ENCODE results near the gene CNKSR3. TPM values are rescaled to one million over a fixed set of nuclear protein-coding genes. Genes with fewer than 3 reads are reported as not detected.
A peak's percentile ranks its signal among the peaks of the same experiment; 100 is the strongest.

The CNKSR3 gene
- total RNA-seq, 1 donor from 2014 or later, result 8.8 TPM

- Histone ChIP-seq H3K79me2 (ENCODE audit: low read depth) (peaks cover 40% of the 10 kb centered on the region), H2AFZ (replicated peaks) (no peak overlapping the region), H3F3A (ENCODE audit: low read depth) (no peaks in the 10 kb centered on the region), H3K4me3 (no peak overlapping the region), H3K27ac (no peak overlapping the region), H4K20me1 (ENCODE audit: low read depth) (no peaks in the 10 kb centered on the region), H3K9ac (no peak overlapping the region), H3K9me3 (ENCODE audit: low read depth) (no peaks in the 10 kb centered on the region), H3K4me2 (no peak overlapping the region), H3K36me3 (no peaks in the 10 kb centered on the region), H3K27me3 (no peaks in the 10 kb centered on the region), H3K4me1 (peaks cover 4% of the 10 kb centered on the region)
- Mint-ChIP-seq H3K27ac (peak overlapping the region; percentile 46), H3K4me3 (no peak overlapping the region), H3K36me3 (peaks cover 3% of the 10 kb centered on the region), H3K9me3 (peaks cover 2% of the 10 kb centered on the region), H3K27me3 (ENCODE audit: insufficient read depth, low read depth) (peaks cover 5% of the 10 kb centered on the region), H3K4me1 (peaks cover 29% of the 10 kb centered on the region)
- no peak for DNase-seq (ENCODE audit: low spot score)
- TF ChIP-seq EZH2phosphoT487 (IDR thresholded peaks at IDR 0.05) (no peak), CTCF (IDR thresholded peaks at IDR 0.05) (no peak), EZH2 (IDR thresholded peaks at IDR 0.05) (no peak)
Observed at GRCh38 chr6:154478021-154478700, 32.3 kb downstream of the CNKSR3 start.

GRCh38 chr6:154476494-154476893, 34.0 kb downstream of the CNKSR3 start:
- peaks cover 5% of the 10 kb centered on the region for H3K27me3 Mint-ChIP-seq (ENCODE audit: insufficient read depth, low read depth)
- peaks cover 27% of the 10 kb centered on the region for H3K4me1 Mint-ChIP-seq
- Histone ChIP-seq H2AFZ (replicated peaks) (no peak overlapping the region), H3F3A (ENCODE audit: low read depth) (no peaks in the 10 kb centered on the region), H3K4me2 (no peak overlapping the region), H3K9me3 (ENCODE audit: low read depth) (no peaks in the 10 kb centered on the region), H3K79me2 (ENCODE audit: low read depth) (peaks cover 47% of the 10 kb centered on the region), H3K4me3 (no peak overlapping the region), H3K9ac (no peak overlapping the region), H3K27me3 (no peaks in the 10 kb centered on the region), H4K20me1 (ENCODE audit: low read depth) (no peaks in the 10 kb centered on the region), H3K27ac (no peak overlapping the region), H3K36me3 (no peaks in the 10 kb centered on the region), H3K4me1 (peaks cover 4% of the 10 kb centered on the region)
- DNase-seq (ENCODE audit: low spot score), result no peak
- H3K4me3 Mint-ChIP-seq, result no peak overlapping the region
- TF ChIP-seq EZH2 (IDR thresholded peaks at IDR 0.05) (no peak), CTCF (IDR thresholded peaks at IDR 0.05) (no peak), EZH2phosphoT487 (IDR thresholded peaks at IDR 0.05) (no peak)
- H3K36me3 Mint-ChIP-seq, result peaks cover 9% of the 10 kb centered on the region
- peaks cover 5% of the 10 kb centered on the region for H3K9me3 Mint-ChIP-seq
- H3K27ac Mint-ChIP-seq, result no peak overlapping the region

DNA sequence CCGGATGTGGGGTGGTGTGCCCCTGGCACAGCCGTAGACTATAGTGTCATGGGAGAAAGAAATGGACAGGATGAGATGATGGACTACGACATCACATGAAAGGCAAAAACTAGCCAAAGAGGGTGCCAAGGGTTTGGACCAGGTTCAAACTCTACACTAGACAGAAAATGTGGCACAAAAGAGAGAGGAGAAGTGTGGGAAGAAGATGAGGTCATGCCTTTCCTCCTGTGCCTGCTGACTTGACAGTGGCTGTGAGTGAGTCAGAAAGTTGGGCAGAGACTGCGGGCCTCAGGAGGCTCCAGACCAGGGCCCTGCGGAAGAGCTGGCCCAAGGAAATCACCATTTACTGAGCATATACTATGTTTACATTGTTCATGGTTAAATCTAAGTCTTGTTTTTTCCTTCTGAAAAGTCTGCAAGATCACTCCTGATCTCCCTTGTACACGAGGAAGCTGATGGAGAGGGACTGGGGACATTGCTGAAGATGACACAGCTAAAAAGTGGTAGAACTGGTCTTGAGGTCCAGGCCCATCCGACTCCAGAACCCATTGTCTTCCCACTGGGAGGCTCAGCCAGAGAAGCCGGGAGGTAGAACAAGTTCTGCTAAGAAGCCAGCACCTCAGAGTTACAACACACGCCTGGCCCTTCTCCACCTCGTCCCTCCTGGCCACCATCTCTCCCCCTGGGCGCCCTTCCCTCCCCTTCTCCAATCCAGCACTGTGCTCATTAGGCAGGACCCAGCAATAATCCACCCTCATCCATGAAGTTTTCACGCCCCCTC, 35.6 kb downstream of the CNKSR3 start:
- Histone ChIP-seq H2AFZ (replicated peaks) (no peak overlapping the region), H3K27me3 (no peaks in the 10 kb centered on the region), H4K20me1 (ENCODE audit: low read depth) (no peaks in the 10 kb centered on the region), H3K4me1 (peaks cover 4% of the 10 kb centered on the region), H3F3A (ENCODE audit: low read depth) (no peaks in the 10 kb centered on the region), H3K36me3 (no peaks in the 10 kb centered on the region), H3K79me2 (ENCODE audit: low read depth) (peaks cover 54% of the 10 kb centered on the region), H3K4me2 (no peak overlapping the region), H3K9me3 (ENCODE audit: low read depth) (peaks cover 3% of the 10 kb centered on the region), H3K27ac (no peak overlapping the region), H3K4me3 (no peak overlapping the region), H3K9ac (no peak overlapping the region)
- Mint-ChIP-seq H3K9me3 (peaks cover 11% of the 10 kb centered on the region), H3K4me3 (no peak overlapping the region), H3K27ac (no peak overlapping the region), H3K4me1 (peaks cover 20% of the 10 kb centered on the region), H3K36me3 (peaks cover 10% of the 10 kb centered on the region), H3K27me3 (ENCODE audit: insufficient read depth, low read depth) (peaks cover 5% of the 10 kb centered on the region)
- TF ChIP-seq EZH2 (IDR thresholded peaks at IDR 0.05) (no peak), EZH2phosphoT487 (IDR thresholded peaks at IDR 0.05) (no peak), CTCF (IDR thresholded peaks at IDR 0.05) (no peak)
- no peak for DNase-seq (ENCODE audit: low spot score)
